ENCODE data around the gene CDH13.
A peak's percentile ranks its signal among the peaks of the same experiment; 100 is the strongest.

The CDH13 gene

GRCh38 chr16:82664181-82664580 is 37.4 kb downstream of the CDH13 start:
- TF ChIP-seq CTCF (IDR thresholded peaks at IDR 0.05; ENCODE audit: control insufficient read depth, extremely low read depth, insufficient read depth) = no peak
- DNase-seq (ENCODE audit: low read depth) = no peak
- no peak overlapping the region for H3K4me3 ChIP-seq (ENCODE audit: low read depth, low read length)

GRCh38 chr16:82665025-82665424 is 38.3 kb downstream of the CDH13 start:
- H3K4me3 ChIP-seq (ENCODE audit: low read depth, low read length) = no peak overlapping the region
- no peak for DNase-seq (ENCODE audit: low read depth)
- no peak for TF ChIP-seq CTCF (IDR thresholded peaks at IDR 0.05; ENCODE audit: control insufficient read depth, extremely low read depth, insufficient read depth)

GRCh38 chr16:82667437-82667836 is 40.7 kb downstream of the CDH13 start:
- no peak for TF ChIP-seq CTCF (IDR thresholded peaks at IDR 0.05; ENCODE audit: control insufficient read depth, extremely low read depth, insufficient read depth)
- no peak for DNase-seq (ENCODE audit: low read depth)
- no peak overlapping the region for H3K4me3 ChIP-seq (ENCODE audit: low read depth, low read length)

GRCh38 chr16:82668094-82668493 is 41.3 kb downstream of the CDH13 start:
- no peak for TF ChIP-seq CTCF (IDR thresholded peaks at IDR 0.05; ENCODE audit: control insufficient read depth, extremely low read depth, insufficient read depth)
- no peak for DNase-seq (ENCODE audit: low read depth)

GRCh38 chr16:82671741-82672140 is 45.0 kb downstream of the CDH13 start:
- no peak overlapping the region for H3K4me3 ChIP-seq (ENCODE audit: low read depth, low read length)
- no peak for DNase-seq (ENCODE audit: low read depth)
- peak; percentile 39 for TF ChIP-seq CTCF (IDR thresholded peaks at IDR 0.05; ENCODE audit: control insufficient read depth, extremely low read depth, insufficient read depth)

More at GRCh38 chr16:82668094-82668493, 41.3 kb downstream of the CDH13 start:
- no peak overlapping the region for H3K4me3 ChIP-seq (ENCODE audit: low read depth, low read length)

- no peak overlapping the region for H3K4me3 ChIP-seq (ENCODE audit: low read depth, low read length)
- TF ChIP-seq CTCF (IDR thresholded peaks at IDR 0.05; ENCODE audit: control insufficient read depth, extremely low read depth, insufficient read depth) = no peak
- DNase-seq (ENCODE audit: low read depth) = no peak
Measured at GRCh38 chr16:82672676-82673075, 45.9 kb downstream of the CDH13 start.

- H3K4me3 ChIP-seq (ENCODE audit: low read depth, low read length) = no peak overlapping the region
- DNase-seq (ENCODE audit: low read depth) = no peak
- no peak for TF ChIP-seq CTCF (IDR thresholded peaks at IDR 0.05; ENCODE audit: control insufficient read depth, extremely low read depth, insufficient read depth)
Measured at GRCh38 chr16:82675300-82675699, 48.5 kb downstream of the CDH13 start.

Data from LNCaP clone FGC (cell line).